Osteocyte (in vitro differentiated cells): Measurements from ENCODE around the gene ZNF132. TPM values are rescaled to one million over a fixed set of nuclear protein-coding genes. Genes with fewer than 3 reads are reported as not detected.
"Not testable (repeated sequence)": the region's sequence is repeated elsewhere in the genome, so short reads cannot be mapped to it uniquely, and the experiment has no call there.

Experiments used
- DNase-seq: peaks from one replicate; pipeline ENCODE4 v3.0.0; 2021; ENCODE audit warnings: mixed read lengths; ENCODE audit not compliant: unreplicated experiment; ENCODE audit errors: extremely low spot score
- H3K27ac Mint-ChIP-seq: one replicate; pipeline ENCODE4 v1.8.0; 2021; ENCODE audit warnings: mild to moderate bottlenecking, mixed read lengths; ENCODE audit not compliant: unreplicated experiment
- H3K27me3 Mint-ChIP-seq: one replicate; pipeline ENCODE4 v1.8.0; 2021; ENCODE audit warnings: mixed read lengths; ENCODE audit not compliant: unreplicated experiment
- H3K36me3 Mint-ChIP-seq: one replicate; pipeline ENCODE4 v1.8.0; 2021; ENCODE audit warnings: mixed read lengths; ENCODE audit not compliant: unreplicated experiment
- H3K4me1 Mint-ChIP-seq: one replicate; pipeline ENCODE4 v1.8.0; 2021; ENCODE audit warnings: mixed read lengths; ENCODE audit not compliant: unreplicated experiment
- H3K4me3 Mint-ChIP-seq: one replicate; pipeline ENCODE4 v1.8.0; 2021; ENCODE audit warnings: mild to moderate bottlenecking, moderate library complexity, mixed read lengths; ENCODE audit not compliant: unreplicated experiment
- H3K9me3 Mint-ChIP-seq: one replicate; pipeline ENCODE4 v1.8.0; 2021; ENCODE audit warnings: mixed read lengths; ENCODE audit not compliant: unreplicated experiment
- total RNA-seq: library from RNA; stranded (reverse); gene quantifications from 2 replicates; pipeline ENCODE4 v1.2.1, GENCODE V29; 2021
- TF ChIP-seq, protein P1 (sequence below): fragments of 200-600 bp; sonication (generic); IDR thresholded peaks from 2 replicates; pipeline ENCODE4 v1.5.0; 2021; ENCODE audit warnings: antibody characterized with exemption, mild to moderate bottlenecking, moderate library complexity

The ZNF132 gene
- total RNA-seq, 1 donor from 2014 or later = 1.2 TPM

DNA sequence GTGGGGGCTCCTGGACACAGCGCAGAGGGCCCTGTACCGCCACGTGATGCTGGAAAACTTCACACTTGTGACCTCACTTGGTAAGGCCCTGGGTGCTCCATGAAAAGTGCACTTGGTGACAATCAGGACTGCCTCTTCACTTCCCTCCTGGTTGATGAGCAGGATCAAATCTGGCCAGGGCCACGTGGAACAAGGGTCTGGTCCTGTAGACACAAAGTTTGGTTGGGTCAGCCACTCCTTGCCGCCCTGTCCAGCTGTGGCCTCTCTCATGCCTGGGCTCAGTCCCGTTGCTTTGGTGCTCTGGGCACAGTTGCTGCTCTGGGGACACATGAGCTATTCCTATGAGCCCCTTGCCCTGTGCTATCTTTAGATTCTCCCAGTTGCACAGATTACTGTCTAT lies 13.8 kb upstream of the ZNF132 start:
- no peak for DNase-seq
- Mint-ChIP-seq H3K9me3 (no peaks in the 10 kb centered on the region), H3K36me3 (peaks cover 7% of the 10 kb centered on the region), H3K27me3 (peaks cover 2% of the 10 kb centered on the region), H3K4me1 (peaks cover 19% of the 10 kb centered on the region), H3K27ac (no peak overlapping the region), H3K4me3 (no peak overlapping the region)
- TF ChIP-seq, protein P1, sequence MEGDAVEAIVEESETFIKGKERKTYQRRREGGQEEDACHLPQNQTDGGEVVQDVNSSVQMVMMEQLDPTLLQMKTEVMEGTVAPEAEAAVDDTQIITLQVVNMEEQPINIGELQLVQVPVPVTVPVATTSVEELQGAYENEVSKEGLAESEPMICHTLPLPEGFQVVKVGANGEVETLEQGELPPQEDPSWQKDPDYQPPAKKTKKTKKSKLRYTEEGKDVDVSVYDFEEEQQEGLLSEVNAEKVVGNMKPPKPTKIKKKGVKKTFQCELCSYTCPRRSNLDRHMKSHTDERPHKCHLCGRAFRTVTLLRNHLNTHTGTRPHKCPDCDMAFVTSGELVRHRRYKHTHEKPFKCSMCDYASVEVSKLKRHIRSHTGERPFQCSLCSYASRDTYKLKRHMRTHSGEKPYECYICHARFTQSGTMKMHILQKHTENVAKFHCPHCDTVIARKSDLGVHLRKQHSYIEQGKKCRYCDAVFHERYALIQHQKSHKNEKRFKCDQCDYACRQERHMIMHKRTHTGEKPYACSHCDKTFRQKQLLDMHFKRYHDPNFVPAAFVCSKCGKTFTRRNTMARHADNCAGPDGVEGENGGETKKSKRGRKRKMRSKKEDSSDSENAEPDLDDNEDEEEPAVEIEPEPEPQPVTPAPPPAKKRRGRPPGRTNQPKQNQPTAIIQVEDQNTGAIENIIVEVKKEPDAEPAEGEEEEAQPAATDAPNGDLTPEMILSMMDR = no peak

DNA sequence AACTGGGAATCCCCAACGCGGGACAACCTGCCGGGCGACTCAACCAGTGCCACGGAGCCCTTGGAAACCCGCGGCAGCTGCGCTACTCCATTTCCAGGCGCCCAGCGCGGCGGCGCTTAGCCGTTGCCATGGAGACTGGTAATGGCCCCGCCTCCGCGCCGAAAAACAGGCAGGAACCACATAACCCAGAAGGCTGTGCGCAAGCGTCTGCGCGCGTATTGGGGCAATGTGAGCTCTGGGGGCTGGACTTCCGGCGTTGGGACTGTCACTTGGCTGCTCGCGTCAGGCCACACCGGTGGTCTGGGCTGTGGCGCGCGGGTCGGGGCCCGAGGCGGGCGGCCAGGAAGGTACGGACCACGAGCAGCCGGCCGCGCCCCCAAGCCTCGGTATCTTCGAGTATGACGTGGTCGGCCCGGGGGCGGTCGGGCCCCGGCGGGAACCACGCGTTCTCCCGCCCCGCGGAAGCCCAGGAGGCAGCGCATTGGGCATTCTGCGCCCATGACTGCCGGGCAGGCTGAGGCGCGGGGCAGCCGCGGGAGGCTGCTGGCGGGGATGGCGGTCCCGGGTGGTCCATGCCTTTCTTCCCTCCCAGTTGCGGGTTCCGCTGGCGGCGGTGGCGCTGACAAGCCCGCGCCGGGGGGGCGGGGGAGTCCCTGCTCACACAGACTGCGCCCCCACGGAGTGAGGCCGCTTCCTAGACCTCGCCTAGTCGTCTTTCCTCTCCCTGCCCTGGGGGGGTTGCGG lies 11.6 kb upstream of the ZNF132 start, which contains the start of gene ZNF324B:
Gene ZNF324B (plus strand): TSS at position 265 of the 744 bp plus-strand sequence. CDS start 2,080 bp downstream, outside the sequence.
- DNase-seq = peak; percentile 97
- Mint-ChIP-seq H3K36me3 (peaks cover under 1% of the 10 kb centered on the region), H3K4me3 (peak within 1 kb of the TSS; percentile 83), H3K9me3 (no peaks in the 10 kb centered on the region), H3K4me1 (peaks cover 19% of the 10 kb centered on the region), H3K27me3 (peaks cover 6% of the 10 kb centered on the region), H3K27ac (peak within 1 kb of the TSS; percentile 73)
- TF ChIP-seq, protein P1 = no peak

- peaks cover 6% of the 10 kb centered on the region for H3K27me3 Mint-ChIP-seq
Observed at GRCh38 chr19:58450856-58451357, 11.0 kb upstream of the ZNF132 start.

GRCh38 chr19:58449980-58450379 lies 10.0 kb upstream of the ZNF132 start:
- not testable (repeated sequence) for H3K4me3 Mint-ChIP-seq, DNase-seq, H3K36me3 Mint-ChIP-seq, H3K27me3 Mint-ChIP-seq, H3K27ac Mint-ChIP-seq, H3K9me3 Mint-ChIP-seq
- peaks cover 19% of the 10 kb centered on the region for H3K4me1 Mint-ChIP-seq

More at GRCh38 chr19:58450856-58451357, 11.0 kb upstream of the ZNF132 start:
- H3K4me3 Mint-ChIP-seq = peak overlapping the region; percentile 83
- H3K36me3 Mint-ChIP-seq = no peaks in the 10 kb centered on the region
- H3K9me3 Mint-ChIP-seq = no peaks in the 10 kb centered on the region
- no peak for DNase-seq
- H3K27ac Mint-ChIP-seq = peak overlapping the region; percentile 73
- TF ChIP-seq, protein P1 = no peak
- peaks cover 19% of the 10 kb centered on the region for H3K4me1 Mint-ChIP-seq

DNA sequence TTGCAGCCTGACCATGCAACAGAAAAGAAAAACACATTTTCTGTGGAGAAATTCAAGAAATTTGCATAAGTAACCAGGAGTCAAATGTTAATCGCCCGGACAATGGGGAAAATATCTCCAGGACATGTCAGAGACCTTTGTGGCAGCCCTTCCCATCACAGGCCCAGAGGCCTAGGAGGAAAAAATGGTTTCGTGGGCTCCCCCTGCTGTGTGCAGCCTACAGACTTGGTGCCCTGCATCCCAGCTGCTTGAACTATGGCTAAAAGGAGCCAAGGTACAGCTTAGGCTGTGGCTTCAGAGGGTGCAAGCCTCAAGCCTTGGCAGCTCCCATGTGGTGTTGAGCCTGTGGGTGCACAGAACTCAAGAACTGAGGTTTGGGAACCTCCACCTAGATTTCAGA lies 8.9 kb upstream of the ZNF132 start:
- DNase-seq, H3K27me3 Mint-ChIP-seq, H3K27ac Mint-ChIP-seq, H3K36me3 Mint-ChIP-seq, H3K4me3 Mint-ChIP-seq, H3K9me3 Mint-ChIP-seq: not testable (repeated sequence)
- peaks cover 19% of the 10 kb centered on the region for H3K4me1 Mint-ChIP-seq

GRCh38 chr19:58442986-58443385 lies 3.0 kb upstream of the ZNF132 start:
- H3K4me1 Mint-ChIP-seq, H3K27ac Mint-ChIP-seq, DNase-seq, H3K27me3 Mint-ChIP-seq, H3K4me3 Mint-ChIP-seq: not testable (repeated sequence)
- H3K36me3 Mint-ChIP-seq = peaks cover 12% of the 10 kb centered on the region
- peaks cover 13% of the 10 kb centered on the region for H3K9me3 Mint-ChIP-seq
